NCI-H1105 treated with DMSO at 0.1 percent for 48 hours (cell line): Measurements from ENCODE around the gene TGM5.
"Not testable (repeated sequence)": the region's sequence is repeated elsewhere in the genome, so short reads cannot be mapped to it uniquely, and the experiment has no call there.

Source experiments
- DNase-seq: peaks from one replicate; lab custom pipeline; 2025; lab: John Stamatoyannopoulos, UW

TGM5 gene

DNA sequence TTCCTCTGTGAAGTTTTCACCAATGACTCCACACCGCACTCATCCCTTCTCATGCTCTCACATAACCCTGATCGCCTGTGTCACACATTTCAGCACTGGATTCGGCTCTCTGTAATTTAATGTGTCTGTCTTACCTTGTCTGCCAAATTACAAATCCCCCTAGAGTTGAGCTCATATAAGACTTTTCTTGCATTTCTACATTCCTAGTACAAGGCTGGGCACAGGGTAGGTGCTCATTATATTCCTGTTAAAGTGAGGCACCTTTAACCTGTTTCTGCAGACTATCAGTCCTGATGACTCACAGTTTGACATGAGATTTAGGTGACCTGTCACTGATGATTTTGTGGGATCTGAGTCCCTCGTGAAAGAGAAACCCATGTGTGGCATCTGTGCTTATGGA is 22.6 kb downstream of the TGM5 start:
- no peak for DNase-seq

GRCh38 chr15:43243020-43243645 is 23.6 kb downstream of the TGM5 start:
- no peak for DNase-seq

- no peak for DNase-seq
Measured at GRCh38 chr15:43242616-43243015, 24.1 kb downstream of the TGM5 start.

- no peak for DNase-seq
Measured at GRCh38 chr15:43241100-43241499, 25.6 kb downstream of the TGM5 start.

DNA sequence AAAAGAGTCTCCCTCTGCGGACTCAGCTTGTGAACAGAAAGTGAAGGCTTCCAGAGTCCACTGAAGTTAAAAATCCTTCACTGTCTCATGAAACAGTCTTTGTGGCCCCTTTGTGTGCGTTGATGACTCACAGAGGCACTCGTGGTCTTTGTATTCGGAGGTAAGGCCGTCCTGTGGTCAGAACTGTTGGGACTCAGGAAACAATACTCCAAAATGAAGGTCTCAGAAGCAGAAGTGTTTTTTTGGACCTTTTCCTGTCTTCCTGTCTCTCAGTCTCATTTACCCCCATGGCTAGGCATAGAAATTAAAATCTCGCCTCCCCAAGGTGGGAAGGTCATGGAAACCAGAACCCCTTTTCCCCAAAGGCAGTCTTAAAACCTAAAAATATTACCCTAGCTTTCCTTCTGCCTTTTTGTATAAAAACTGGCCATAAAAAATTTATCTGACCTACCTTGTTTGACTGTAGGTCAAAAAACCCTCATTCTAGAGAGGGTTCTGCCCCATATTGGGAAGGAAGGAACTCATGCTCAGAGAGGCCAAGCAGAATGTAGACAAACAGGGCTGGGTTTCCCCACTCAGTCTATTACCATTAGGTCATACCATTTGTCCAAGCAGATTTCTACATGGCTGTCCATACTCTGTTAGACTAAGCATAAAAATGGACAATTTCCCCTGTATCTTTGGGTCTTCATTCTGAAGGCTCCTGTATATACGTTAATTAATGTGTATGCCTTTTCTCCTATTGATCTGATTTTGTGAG is 26.8 kb downstream of the TGM5 start:
- no peak for DNase-seq

DNA sequence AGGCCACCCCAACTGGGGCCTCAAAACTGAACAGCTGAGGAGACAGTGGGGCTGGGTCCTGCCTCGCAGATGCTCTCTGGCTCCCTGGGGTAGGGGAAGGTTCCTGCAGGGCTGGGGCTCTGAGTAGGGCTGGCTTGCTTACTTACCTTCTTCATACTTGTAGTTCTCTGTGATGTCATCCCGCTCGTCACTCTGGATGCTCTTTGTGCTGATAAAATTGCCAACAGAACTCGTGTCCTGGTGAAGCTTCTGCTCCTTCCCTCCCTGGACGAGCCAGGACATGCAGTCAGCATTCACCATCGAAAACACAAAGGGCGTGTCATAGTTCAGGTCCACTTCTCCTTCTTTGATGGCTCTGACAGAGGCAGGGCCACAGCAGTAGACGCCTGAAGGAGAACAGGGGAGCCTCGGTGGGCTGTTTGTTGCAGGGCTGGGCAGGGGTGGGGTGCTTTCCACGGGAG is 28.0 kb downstream of the TGM5 start:
- no peak for DNase-seq

- no peak for DNase-seq
Measured at GRCh38 chr15:43237842-43238470, 28.8 kb downstream of the TGM5 start.

GRCh38 chr15:43235536-43235935 is 31.2 kb downstream of the TGM5 start:
- DNase-seq, result no peak

DNA sequence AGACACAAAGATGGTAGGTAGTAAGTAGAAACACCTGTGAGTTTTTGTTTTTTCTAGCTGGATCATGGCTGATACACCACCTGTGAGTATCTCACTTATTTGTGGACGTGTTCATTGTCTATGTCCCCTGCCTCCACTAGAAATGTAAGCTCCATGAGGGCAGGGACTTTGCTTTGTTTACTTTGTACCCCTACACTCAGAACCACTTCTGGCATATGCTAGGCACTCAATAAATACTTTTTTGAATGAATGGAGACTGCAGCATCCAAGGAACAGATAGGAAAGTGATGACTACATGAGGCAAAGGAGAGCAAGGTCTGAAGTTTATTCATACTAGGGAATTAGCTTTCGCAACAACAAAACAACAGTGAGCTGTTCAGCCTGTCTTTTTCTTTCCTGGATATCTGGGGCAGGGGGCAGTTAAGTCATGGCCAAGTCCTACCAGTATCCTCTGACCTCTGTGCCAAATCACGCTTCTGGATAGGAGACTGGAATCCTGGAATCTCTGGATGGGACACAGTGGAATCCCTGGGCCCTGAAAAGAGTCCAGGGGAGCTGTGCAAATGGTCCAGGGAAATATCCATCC is 34.3 kb downstream of the TGM5 start:
- no peak for DNase-seq

DNA sequence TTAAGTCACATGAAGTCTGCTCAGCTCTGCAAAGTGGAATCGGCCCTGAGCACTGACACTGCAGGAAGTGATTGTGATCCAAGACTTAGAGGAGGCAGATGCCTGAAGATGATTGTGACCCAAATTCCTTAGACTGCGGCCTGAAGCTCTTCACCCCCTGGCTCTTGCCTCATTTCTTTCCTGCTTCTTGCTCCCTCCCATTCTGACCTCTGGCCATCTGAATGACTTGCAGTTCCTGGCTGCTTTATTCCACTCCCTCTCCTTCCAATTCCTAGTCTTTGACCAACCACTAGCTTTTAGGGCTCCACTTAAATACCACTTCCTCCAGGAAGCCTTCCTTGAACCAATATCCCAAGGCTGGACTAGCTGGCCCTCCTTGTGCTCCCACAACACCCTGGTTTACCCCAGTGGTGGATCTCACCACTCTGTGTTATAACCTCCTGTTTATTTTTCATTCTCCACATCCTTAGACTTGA is 36.0 kb downstream of the TGM5 start:
- no peak for DNase-seq

GRCh38 chr15:43229977-43230376 is 36.8 kb downstream of the TGM5 start:
- DNase-seq, result no peak

- DNase-seq, result no peak
Measured at GRCh38 chr15:43226436-43227305, 40.1 kb downstream of the TGM5 start.

GRCh38 chr15:43225950-43226255 is 40.8 kb downstream of the TGM5 start:
- not testable (repeated sequence) for DNase-seq

DNA sequence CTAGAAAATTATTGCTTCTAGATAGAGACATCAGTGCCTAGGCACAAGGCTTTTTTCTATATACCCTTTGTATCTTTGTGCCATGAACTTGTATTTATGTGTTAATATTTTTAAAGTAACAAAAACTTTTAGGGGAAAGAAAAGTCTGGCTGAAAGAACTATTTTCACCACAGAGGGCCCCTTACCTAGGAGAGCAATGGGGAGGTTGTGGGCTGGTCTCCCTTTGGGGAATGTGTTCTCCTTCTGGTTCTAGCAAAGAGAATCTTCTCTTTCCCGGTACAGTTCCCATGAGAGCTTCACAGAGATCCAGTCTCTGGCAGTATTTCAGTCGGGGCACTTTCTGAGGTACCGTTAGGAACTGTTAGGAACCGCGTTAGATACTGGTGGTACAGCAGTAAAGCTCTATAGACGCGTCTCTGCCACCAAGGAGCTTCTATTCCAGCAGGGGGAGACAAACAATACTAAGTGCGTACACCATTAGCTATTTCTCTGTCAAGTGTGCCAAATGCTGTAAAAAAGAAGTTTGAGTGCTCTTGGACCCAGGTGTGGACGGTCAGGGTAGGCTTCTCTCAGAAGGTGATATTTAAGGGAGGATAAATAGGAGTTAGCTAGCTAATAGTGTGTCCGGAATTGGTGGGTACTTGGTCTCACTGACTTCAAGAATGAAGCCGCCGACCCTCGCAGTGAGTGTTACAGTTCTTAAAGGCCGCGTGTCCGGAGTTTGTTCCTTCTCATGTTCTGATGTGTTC is 41.4 kb downstream of the TGM5 start:
- peak; percentile 20 for DNase-seq

- no peak for DNase-seq
Measured at GRCh38 chr15:43221422-43221821, 45.3 kb downstream of the TGM5 start.

DNA sequence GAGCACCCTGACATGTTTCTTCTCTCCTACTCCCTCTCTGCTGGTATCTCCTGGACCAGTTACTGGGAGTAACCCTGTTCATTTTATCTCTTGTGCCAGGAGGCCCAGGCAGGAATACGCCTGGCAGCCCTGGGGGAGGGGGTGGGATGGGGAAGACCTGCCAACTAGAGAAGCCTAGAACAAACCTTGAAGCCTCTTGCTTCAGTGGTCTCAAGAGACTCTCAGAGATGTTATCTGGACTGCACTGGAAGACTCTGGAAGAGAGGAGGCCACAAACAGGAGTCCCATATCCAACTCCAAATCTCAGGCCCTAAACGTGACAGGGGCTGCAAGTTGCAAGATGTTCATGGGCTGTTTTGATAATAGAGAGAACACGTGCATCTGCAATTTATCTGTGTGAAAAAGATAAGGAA is 45.7 kb downstream of the TGM5 start, which contains the start of gene EPB42:
Gene EPB42 (minus strand): TSS at position 28 of the 413 bp plus-strand sequence. CDS start 193 bp downstream, outside the sequence.
- no peak for DNase-seq

- no peak for DNase-seq
Measured at GRCh38 chr15:43219929-43220928, 46.5 kb downstream of the TGM5 start.

- DNase-seq, result no peak
Measured at GRCh38 chr15:43218908-43219706, 47.6 kb downstream of the TGM5 start.

- no peak for DNase-seq
Measured at GRCh38 chr15:43215961-43216360, 50.8 kb downstream of the TGM5 start.
